Mesendoderm (in vitro differentiated cells): Measurements from ENCODE around the gene ZNF239. TPM values are rescaled to one million over a fixed set of nuclear protein-coding genes. Genes with fewer than 3 reads are reported as not detected.

Source experiments
- DNase-seq: peaks from one replicate; pipeline ENCODE4 v3.0.0; 2013
- H2AK5ac ChIP-seq: 2 replicates; pipeline ENCODE4 v1.6.1; 2013; ENCODE audit warnings: low read length, inconsistent platforms
- H2BK120ac ChIP-seq: 2 replicates; pipeline ENCODE4 v1.6.1; 2013; ENCODE audit warnings: low read depth, mild to moderate bottlenecking, low read length, moderate library complexity, mixed read lengths
- H2BK15ac ChIP-seq: replicated peaks from 2 replicates; pipeline ENCODE4 v1.6.1; 2013; ENCODE audit warnings: low read depth, mild to moderate bottlenecking, moderate library complexity
- H2BK5ac ChIP-seq: 2 replicates; pipeline ENCODE4 v1.6.1; 2013; ENCODE audit warnings: low read length, inconsistent platforms
- H3K18ac ChIP-seq: 2 replicates; pipeline ENCODE4 v1.6.1; 2013; ENCODE audit warnings: mild to moderate bottlenecking, low read length, mixed read lengths
- H3K23ac ChIP-seq: one replicate; pipeline ENCODE4 v1.6.1; 2013; ENCODE audit warnings: low read length
- H3K27ac ChIP-seq: 2 replicates; pipeline ENCODE4 v1.5.1; 2013; ENCODE audit warnings: low read depth, mild to moderate bottlenecking, inconsistent platforms, low read length, moderate library complexity
- H3K27me3 ChIP-seq: 2 replicates; pipeline ENCODE4 v1.6.1; 2013; ENCODE audit warnings: low read length, control low read depth, mild to moderate bottlenecking, inconsistent platforms; ENCODE audit not compliant: insufficient read depth, poor library complexity
- H3K36me3 ChIP-seq: 2 replicates; pipeline ENCODE4 v1.6.1; 2013; ENCODE audit warnings: low read length, inconsistent platforms; ENCODE audit not compliant: control insufficient read depth, insufficient read depth
- H3K4ac ChIP-seq: one replicate; pipeline ENCODE4 v1.6.1; 2013; ENCODE audit warnings: low read depth, mild to moderate bottlenecking, low read length, moderate library complexity
- H3K4me1 ChIP-seq: 2 replicates; pipeline ENCODE4 v1.6.1; 2013; ENCODE audit warnings: low read depth, low read length, inconsistent platforms; ENCODE audit not compliant: control insufficient read depth
- H3K4me2 ChIP-seq: 2 replicates; pipeline ENCODE4 v1.6.1; 2013; ENCODE audit warnings: low read length
- H3K4me3 ChIP-seq: 2 replicates; pipeline ENCODE4 v1.5.1; 2013; ENCODE audit warnings: mild to moderate bottlenecking, low read length
- H3K56ac ChIP-seq: one replicate; pipeline ENCODE4 v1.6.1; 2013; ENCODE audit warnings: low read length
- H3K79me1 ChIP-seq: 2 replicates; pipeline ENCODE4 v1.6.1; 2013; ENCODE audit warnings: low read length, inconsistent platforms
- H3K79me2 ChIP-seq: 2 replicates; pipeline ENCODE4 v1.6.1; 2013; ENCODE audit warnings: mild to moderate bottlenecking, low read length; ENCODE audit not compliant: control insufficient read depth, insufficient read depth
- H3K9ac ChIP-seq: 2 replicates; pipeline ENCODE4 v1.6.1; 2013; ENCODE audit warnings: low read length, inconsistent platforms
- H4K5ac ChIP-seq: one replicate; pipeline ENCODE4 v1.6.1; 2013; ENCODE audit warnings: low read length
- H4K8ac ChIP-seq: one replicate; pipeline ENCODE4 v1.6.1; 2013; ENCODE audit warnings: low read depth, mild to moderate bottlenecking, control low read depth, low read length, moderate library complexity
- WGBS: extraction: QIAGEN DNeasy Blood & Tissue Kit; methylation state at CpG from one replicate; pipeline ENCODE4 v1.1.7; 2013; ENCODE audit warnings: low lambda C conversion rate, missing lambda C conversion rate; ENCODE audit not compliant: insufficient coverage; ENCODE audit errors: extremely low coverage; 5-methylcytosine and 5-hydroxymethylcytosine counted together
- polyA plus RNA-seq, 2 experiments: library from polyadenylated mRNA; stranded (reverse); fragments of 200-250 nt; gene quantifications; one replicate each; pipeline ENCODE4 v1.2.3, GENCODE V29; 2013

ZNF239 gene
- polyA plus RNA-seq (2013, experiment 1 of 2) = 11.9 TPM
- polyA plus RNA-seq (2013, experiment 2 of 2) = 11.7 TPM

DNA sequence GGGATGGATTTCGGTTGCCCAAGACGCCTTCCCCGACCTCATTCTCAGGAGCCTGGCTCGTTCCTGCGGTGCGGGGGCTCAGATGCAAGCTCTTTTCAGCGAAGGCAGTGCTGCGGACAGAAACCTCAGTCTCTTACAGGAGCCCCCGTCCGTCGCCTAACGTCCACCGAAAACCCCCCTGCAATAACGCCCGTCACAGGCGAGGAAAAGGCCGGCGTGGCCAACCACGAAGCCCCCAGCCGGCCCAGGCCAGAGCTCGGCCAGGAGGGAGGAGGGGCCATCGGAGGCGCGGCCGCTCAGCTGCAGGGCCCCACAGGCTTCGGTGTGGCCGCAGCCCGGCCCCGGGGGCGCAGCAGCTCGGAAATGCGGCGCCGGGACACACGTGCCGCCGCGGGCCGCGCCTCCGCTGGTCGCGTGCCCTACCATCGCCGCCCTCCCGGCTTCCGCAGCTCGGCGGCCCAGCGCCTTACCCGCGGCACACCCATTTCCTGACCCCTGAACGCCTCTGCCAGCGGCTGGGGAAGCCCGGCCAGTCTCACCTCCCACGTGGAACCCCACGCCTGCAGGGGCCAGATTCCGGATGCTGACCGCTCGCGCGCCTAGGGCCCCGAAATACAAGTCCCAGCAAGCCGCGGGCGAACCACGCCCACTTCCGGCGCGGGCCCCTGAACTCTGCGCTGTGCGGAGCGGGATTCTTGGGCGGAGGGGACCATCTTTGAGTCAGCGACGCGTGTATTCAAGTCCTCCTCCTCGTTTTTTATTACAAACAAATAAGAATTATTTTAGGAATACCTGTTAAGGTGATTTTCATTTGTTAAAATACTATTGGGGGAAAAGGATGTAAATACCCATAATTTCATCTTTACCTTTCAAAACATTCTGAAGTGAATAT, at the start of gene ZNF239:
TSS of gene ZNF239 (minus strand) at position 616 of the 892 bp plus-strand sequence. CDS start 16,537 bp downstream, outside the sequence.
- no peak within 1 kb of the TSS for H2AK5ac ChIP-seq
- H3K27me3 ChIP-seq = no peaks in the 10 kb centered on the region
- peak; percentile 90 for DNase-seq
- peak within 1 kb of the TSS; percentile 73 for H3K9ac ChIP-seq
- H3K4me3 ChIP-seq = peak within 1 kb of the TSS; percentile 2
- no peak within 1 kb of the TSS for H2BK5ac ChIP-seq
- peak within 1 kb of the TSS; percentile 86 for H3K56ac ChIP-seq
- H2BK15ac ChIP-seq = no peak within 1 kb of the TSS
- no peaks in the 10 kb centered on the region for H3K79me2 ChIP-seq
- H3K4ac ChIP-seq = peak within 1 kb of the TSS; percentile 88
- H4K5ac ChIP-seq = no peak within 1 kb of the TSS
- WGBS = no CpG with 5 or more reads among the region's 78 CpGs
- no peaks in the 10 kb centered on the region for H3K4me1 ChIP-seq
- no peak within 1 kb of the TSS for H3K23ac ChIP-seq
- no peak within 1 kb of the TSS for H4K8ac ChIP-seq
- no peak within 1 kb of the TSS for H2BK120ac ChIP-seq
- H3K4me2 ChIP-seq = peak within 1 kb of the TSS; percentile 54
- H3K79me1 ChIP-seq = peaks cover 11% of the 10 kb centered on the region
- peaks cover 2% of the 10 kb centered on the region for H3K36me3 ChIP-seq
- peak within 1 kb of the TSS; percentile 82 for H3K18ac ChIP-seq
- H3K27ac ChIP-seq = peak within 1 kb of the TSS; percentile 11

DNA sequence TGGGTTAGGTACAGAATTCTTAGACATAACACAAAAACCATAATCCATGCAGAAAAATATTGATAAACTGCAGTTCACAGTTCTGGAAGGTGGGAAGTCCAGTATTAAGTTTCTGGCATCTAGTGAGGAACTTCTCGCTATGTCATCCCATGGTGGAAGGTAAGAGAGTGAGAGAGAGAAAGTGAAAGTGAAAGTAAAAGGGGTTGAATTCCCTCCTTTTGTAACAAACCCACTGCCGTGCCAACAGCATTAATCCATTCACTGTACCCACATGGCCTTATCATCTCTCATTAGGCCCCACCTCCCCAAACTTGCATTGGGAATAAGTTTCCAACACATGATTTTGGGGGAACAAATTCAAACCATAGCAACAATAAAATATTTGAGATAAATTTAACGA, 48.9 kb upstream of the ZNF239 start:
- Histone ChIP-seq H3K18ac (no peak overlapping the region), H2BK120ac (no peak overlapping the region), H3K23ac (no peak overlapping the region), H3K36me3 (no peaks in the 10 kb centered on the region), H3K79me2 (no peaks in the 10 kb centered on the region), H3K27ac (no peak overlapping the region), H3K4me3 (no peak overlapping the region), H4K5ac (no peak overlapping the region), H3K4me2 (no peak overlapping the region), H4K8ac (no peak overlapping the region), H3K4me1 (no peaks in the 10 kb centered on the region), H3K27me3 (no peaks in the 10 kb centered on the region), H3K9ac (no peak overlapping the region), H3K79me1 (no peaks in the 10 kb centered on the region), H3K4ac (no peak overlapping the region), H2AK5ac (no peak overlapping the region), H2BK15ac (no peak overlapping the region), H3K56ac (no peak overlapping the region), H2BK5ac (no peak overlapping the region)
- DNase-seq = no peak
- WGBS = no CpG with 5 or more reads among the region's 3 CpGs

DNA sequence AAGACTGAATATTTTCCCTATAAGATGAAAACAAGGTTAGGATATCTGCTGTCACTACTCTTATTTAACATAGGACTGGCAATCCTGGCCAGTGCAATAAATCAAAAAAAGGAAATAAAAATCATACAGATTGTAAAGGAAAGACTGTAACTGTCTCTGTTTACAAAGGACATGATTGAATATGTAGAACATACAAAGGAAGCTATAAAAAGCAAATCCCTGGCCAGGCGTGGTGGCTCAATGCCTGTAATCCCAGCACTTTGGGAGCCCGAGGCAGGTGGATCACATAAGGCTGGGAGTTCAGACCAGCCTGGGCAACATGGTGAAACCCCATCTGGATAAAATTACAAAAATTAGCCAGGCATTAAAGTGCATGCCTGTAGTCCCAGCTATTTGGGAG, 47.6 kb upstream of the ZNF239 start:
- Histone ChIP-seq H3K79me1 (no peaks in the 10 kb centered on the region), H4K5ac (no peak overlapping the region), H3K27ac (no peak overlapping the region), H3K4me2 (no peak overlapping the region), H3K4ac (no peak overlapping the region), H4K8ac (no peak overlapping the region), H3K56ac (no peak overlapping the region), H3K27me3 (no peaks in the 10 kb centered on the region), H2BK5ac (no peak overlapping the region), H3K9ac (no peak overlapping the region), H3K36me3 (no peaks in the 10 kb centered on the region), H3K18ac (no peak overlapping the region), H3K4me3 (no peak overlapping the region), H3K4me1 (no peaks in the 10 kb centered on the region), H3K23ac (no peak overlapping the region), H3K79me2 (no peaks in the 10 kb centered on the region), H2BK120ac (no peak overlapping the region), H2BK15ac (no peak overlapping the region), H2AK5ac (no peak overlapping the region)
- no peak for DNase-seq
- WGBS = no CpG with 5 or more reads among the region's 2 CpGs

DNA sequence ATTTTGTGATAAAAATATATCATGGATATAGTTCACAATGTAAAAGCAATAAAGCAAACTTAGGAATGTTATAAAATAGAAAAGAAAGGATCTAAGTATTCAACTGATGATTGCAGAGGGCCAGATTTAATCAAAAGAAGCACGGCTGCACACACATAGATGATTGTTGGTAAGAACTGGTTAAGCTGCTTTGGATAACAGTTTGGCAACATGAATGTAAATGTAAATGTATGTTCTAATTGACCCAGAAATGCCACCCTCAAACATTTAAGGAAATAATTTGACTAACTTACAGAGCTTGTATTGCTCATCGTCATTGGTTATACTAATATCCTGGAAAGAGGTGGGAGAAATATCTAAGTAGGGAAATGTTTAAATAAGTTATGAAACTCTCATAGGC, 45.0 kb upstream of the ZNF239 start:
- no peak overlapping the region for H2BK15ac ChIP-seq
- no CpG with 5 or more reads among the region's 2 CpGs for WGBS
- H3K9ac ChIP-seq = no peak overlapping the region
- H2BK5ac ChIP-seq = no peak overlapping the region
- no peak overlapping the region for H3K4ac ChIP-seq
- H3K27me3 ChIP-seq = no peaks in the 10 kb centered on the region
- H4K8ac ChIP-seq = no peak overlapping the region
- no peak for DNase-seq
- H3K4me2 ChIP-seq = no peak overlapping the region
- no peaks in the 10 kb centered on the region for H3K79me2 ChIP-seq
- H3K56ac ChIP-seq = no peak overlapping the region
- H3K79me1 ChIP-seq = no peaks in the 10 kb centered on the region
- no peak overlapping the region for H2AK5ac ChIP-seq
- H3K18ac ChIP-seq = no peak overlapping the region
- H3K27ac ChIP-seq = no peak overlapping the region
- H3K4me1 ChIP-seq = no peaks in the 10 kb centered on the region
- no peak overlapping the region for H4K5ac ChIP-seq
- peaks cover 3% of the 10 kb centered on the region for H3K36me3 ChIP-seq
- H3K23ac ChIP-seq = no peak overlapping the region
- H3K4me3 ChIP-seq = no peak overlapping the region
- no peak overlapping the region for H2BK120ac ChIP-seq

DNA sequence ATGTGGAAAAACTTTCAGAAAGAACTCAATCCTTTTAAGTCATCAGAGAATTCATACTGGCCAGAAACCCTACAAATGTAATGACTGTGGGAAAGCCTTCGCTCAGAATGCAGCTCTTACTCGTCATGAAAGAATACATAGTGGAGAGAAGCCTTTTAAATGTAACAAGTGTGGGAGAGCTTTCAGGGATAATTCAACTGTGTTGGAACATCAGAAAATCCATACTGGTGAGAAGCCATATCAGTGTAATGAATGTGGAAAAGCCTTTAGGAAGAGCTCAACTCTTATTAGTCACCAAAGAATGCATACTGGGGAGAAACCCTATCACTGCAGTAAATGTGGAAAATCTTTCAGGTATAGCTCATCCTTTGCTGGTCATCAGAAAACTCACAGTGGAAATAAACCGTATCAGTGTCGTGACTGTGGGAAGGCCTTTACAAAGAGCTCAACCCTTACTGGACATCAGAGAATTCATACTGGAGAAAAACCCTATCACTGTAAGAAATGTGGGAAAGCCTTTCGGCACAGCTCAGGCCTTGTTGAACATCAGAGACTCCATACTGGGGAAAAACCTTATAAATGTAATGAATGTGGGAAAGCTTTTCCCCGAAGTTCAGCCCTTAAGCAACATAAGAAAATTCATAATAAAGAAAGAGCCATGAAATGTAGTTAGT, 42.4 kb upstream of the ZNF239 start:
- peak; percentile 8 for DNase-seq
- no peak overlapping the region for H3K9ac ChIP-seq
- H3K4me2 ChIP-seq = no peak overlapping the region
- no peak overlapping the region for H2BK120ac ChIP-seq
- no peaks in the 10 kb centered on the region for H3K79me1 ChIP-seq
- H3K4me3 ChIP-seq = no peak overlapping the region
- no peaks in the 10 kb centered on the region for H3K4me1 ChIP-seq
- no peaks in the 10 kb centered on the region for H3K27me3 ChIP-seq
- no peak overlapping the region for H4K5ac ChIP-seq
- H2AK5ac ChIP-seq = no peak overlapping the region
- no peaks in the 10 kb centered on the region for H3K79me2 ChIP-seq
- H2BK5ac ChIP-seq = no peak overlapping the region
- no peak overlapping the region for H3K23ac ChIP-seq
- H3K4ac ChIP-seq = no peak overlapping the region
- H3K18ac ChIP-seq = no peak overlapping the region
- H2BK15ac ChIP-seq = no peak overlapping the region
- WGBS = no CpG with 5 or more reads among the region's 6 CpGs
- H3K56ac ChIP-seq = no peak overlapping the region
- H4K8ac ChIP-seq = no peak overlapping the region
- H3K36me3 ChIP-seq = peaks cover 3% of the 10 kb centered on the region
- H3K27ac ChIP-seq = no peak overlapping the region
